Measurements from ENCODE around the gene HSFX2. TPM values are rescaled to one million over a fixed set of nuclear protein-coding genes. Genes with fewer than 3 reads are reported as not detected.

Gene HSFX2
- total RNA-seq, 1 experiment from 2014 or later = not detected

Other genes with a start within 250 kb of the HSFX2 start
- gene IDS, start 90.0 kb downstream of the HSFX2 start, total RNA-seq (2014; rRNA removed; shearing (Covaris generic)) = 53.5 and 88.4 TPM in 2 replicates
- 11.2 and 12.4 TPM in 2 replicates for gene EOLA1, start 54.3 kb downstream of the HSFX2 start, total RNA-seq (2014; rRNA removed; shearing (Covaris generic))
- not detected in 2 replicates for gene HSFX3, start 45.4 kb downstream of the HSFX2 start, total RNA-seq (2014; rRNA removed; shearing (Covaris generic))
- gene MAGEA9B, start 7.9 kb downstream of the HSFX2 start, total RNA-seq (2014; rRNA removed; shearing (Covaris generic)) = 0.50 and 0.93 TPM in 2 replicates
- 11.3 and 11.6 TPM in 2 replicates for gene TMEM185A, start 36.5 kb upstream of the HSFX2 start, total RNA-seq (2014; rRNA removed; shearing (Covaris generic))
- 54.2 and 60.1 TPM in 2 replicates for gene MAGEA11, start 116.7 kb upstream of the HSFX2 start, total RNA-seq (2014; rRNA removed; shearing (Covaris generic))
- 0.19 and 0.70 TPM in 2 replicates for gene HSFX1, start 178.8 kb upstream of the HSFX2 start, total RNA-seq (2014; rRNA removed; shearing (Covaris generic))
- 0.37 TPM in 1 of 2 replicates, not detected in the other for gene MAGEA9, start 186.6 kb upstream of the HSFX2 start, total RNA-seq (2014; rRNA removed; shearing (Covaris generic))